Pulmonary artery endothelial cell (primary cell): ENCODE measurements around the gene CAP2. TPM values are rescaled to one million over a fixed set of nuclear protein-coding genes. Genes with fewer than 3 reads are reported as not detected.

Source experiments
- DNase-seq: peaks from one replicate; pipeline ENCODE4 v3.0.0-alpha.2; 2011; ENCODE audit warnings: low read depth, low spot score
- total RNA-seq: library from RNA; depleted of rRNA; stranded (reverse); fragments of >200 nt; gene quantifications from 2 replicates; pipeline ENCODE4 v1.2.3, GENCODE V29; 2014

Gene CAP2, protein sequence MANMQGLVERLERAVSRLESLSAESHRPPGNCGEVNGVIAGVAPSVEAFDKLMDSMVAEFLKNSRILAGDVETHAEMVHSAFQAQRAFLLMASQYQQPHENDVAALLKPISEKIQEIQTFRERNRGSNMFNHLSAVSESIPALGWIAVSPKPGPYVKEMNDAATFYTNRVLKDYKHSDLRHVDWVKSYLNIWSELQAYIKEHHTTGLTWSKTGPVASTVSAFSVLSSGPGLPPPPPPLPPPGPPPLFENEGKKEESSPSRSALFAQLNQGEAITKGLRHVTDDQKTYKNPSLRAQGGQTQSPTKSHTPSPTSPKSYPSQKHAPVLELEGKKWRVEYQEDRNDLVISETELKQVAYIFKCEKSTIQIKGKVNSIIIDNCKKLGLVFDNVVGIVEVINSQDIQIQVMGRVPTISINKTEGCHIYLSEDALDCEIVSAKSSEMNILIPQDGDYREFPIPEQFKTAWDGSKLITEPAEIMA
- 4.3 and 15.8 TPM in 2 replicates for total RNA-seq

DNA sequence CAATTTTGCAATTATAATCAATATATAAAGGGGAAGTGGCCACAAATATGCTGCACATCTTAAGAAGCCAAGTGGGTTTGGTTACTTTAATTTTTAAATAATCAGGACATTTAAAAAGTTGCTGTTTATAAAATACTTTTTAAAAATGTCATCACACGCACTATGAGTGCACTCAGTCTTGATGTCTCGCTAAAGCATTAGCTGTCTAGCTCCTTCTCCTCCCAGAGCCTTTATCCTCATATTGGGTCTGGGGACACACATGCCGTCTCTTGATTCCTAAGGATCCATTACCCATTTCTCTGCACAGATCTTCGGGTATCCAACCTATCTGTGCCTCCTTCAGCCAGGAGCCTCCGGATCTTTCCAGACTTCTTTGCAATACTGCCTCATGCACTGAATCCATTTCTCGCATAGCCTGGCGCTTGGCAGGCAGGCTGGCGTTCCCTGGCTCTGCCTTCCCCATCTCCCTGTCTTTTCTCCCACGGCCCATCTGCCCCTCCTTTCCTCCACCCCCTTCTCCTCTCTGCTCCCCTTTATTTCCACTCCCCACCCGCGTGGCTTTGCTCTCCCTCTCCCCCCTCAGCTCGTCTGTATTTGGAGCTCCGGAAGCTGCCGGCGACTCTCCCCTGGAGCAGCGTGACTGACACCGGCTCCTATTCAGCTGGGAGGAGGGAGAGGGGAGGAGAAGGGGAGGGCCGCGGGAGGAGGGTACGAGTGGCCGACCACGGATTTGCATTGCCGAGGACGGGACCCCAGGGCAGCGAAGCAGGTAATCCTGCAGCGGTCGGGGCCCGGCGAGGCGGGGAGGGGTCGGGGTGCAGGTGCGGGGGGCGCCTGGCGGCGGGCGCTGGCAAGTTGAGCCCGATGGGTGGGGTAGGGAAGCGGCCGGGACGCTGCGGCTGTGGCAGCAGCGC lies at the start of gene CAP2:
TSS of gene CAP2 (plus strand) at position 618 of the 914 bp plus-strand sequence. CDS start 27,961 bp downstream, outside the sequence.
- no peak for DNase-seq

DNA sequence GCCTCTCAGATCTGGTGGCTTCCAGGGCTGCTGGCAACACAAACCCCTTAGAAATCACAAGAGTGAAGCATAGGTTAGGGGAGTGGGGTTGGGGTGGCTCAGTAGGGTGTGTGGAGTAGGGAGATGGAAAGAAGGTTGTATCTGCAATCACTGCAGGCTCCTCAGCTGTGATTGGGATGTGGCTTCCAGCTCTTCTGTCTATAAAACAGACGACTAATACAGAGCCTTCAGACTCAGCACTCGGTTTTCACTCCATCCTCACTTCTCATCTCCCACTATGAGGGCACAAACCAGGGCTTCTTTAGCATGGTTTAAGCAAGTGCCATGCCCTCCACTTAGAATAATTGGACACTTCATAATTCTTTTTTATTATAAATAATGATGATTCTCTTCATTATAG lies 46.4 kb upstream of the CAP2 start:
- DNase-seq, result no peak

DNA sequence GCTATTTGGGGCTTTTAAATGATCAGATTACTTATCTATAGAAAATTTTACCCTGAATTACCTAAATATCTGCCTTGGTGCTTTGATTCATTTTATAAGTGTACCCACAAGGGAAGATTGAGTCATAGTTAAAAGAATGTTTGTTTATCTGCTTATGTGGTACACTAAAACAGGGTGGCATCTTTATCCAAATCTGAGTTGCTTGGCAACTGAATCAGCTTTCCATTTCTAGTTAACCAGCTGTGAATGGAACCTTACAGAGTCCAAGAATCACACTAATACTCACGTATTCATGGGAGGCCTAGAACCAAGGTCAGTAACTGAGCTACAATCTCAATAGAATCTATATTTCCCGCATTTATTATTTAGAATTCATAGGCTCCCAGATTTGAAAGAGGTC lies 44.0 kb upstream of the CAP2 start:
- DNase-seq, result no peak

DNA sequence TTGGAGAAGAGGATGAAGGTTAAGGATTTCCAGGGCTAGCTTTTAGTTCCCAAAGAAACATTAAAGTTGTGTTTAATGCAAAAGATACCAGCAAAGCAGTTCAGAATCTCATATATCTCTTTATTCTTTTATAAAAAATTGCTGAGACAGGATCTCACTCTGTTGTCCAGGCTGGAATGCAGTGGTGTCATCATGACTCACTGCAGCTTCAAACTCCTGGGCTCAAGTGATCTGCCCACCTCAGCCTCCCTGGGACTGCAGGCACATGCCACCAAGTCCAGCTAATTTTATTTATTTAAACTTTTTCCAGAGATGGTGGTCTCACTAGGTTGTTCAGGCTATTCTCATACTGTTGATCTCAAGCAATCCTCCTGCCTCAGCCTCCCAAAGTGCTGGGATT lies 41.1 kb upstream of the CAP2 start:
- no peak for DNase-seq

DNA sequence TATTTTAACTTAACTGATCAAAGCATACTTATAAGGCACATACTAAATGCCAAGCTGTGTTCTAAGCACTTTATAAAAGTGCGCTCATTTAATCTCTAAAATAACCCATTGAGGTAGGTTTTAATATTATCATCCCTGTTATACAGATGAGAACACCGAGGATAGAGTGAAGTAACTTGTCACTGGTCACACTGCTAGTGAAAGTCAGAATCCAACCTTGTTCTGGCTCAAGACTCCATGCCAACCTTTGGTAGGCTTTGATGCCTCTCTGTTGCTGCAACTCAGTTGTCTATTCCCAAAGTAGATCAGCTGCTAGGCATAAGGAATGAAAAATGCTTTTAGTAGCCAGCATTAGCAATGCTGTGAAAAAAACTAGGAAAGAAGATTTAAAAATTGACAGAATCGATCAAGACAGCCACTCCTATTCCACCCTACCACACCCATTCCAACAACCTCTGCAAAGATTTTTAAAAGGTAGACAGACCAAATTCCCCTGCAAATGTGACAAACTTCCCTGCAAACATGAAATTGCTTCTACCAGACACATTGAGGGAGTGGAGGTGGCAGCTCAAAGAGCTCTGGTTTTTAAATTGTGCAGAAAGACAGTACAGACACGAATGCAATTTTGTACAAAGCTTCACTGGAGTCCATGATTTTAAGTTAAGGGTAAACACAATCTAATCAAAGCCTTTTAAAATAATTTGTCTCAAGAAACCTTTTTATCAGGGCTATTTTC lies 39.8 kb upstream of the CAP2 start:
- DNase-seq, result no peak

DNA sequence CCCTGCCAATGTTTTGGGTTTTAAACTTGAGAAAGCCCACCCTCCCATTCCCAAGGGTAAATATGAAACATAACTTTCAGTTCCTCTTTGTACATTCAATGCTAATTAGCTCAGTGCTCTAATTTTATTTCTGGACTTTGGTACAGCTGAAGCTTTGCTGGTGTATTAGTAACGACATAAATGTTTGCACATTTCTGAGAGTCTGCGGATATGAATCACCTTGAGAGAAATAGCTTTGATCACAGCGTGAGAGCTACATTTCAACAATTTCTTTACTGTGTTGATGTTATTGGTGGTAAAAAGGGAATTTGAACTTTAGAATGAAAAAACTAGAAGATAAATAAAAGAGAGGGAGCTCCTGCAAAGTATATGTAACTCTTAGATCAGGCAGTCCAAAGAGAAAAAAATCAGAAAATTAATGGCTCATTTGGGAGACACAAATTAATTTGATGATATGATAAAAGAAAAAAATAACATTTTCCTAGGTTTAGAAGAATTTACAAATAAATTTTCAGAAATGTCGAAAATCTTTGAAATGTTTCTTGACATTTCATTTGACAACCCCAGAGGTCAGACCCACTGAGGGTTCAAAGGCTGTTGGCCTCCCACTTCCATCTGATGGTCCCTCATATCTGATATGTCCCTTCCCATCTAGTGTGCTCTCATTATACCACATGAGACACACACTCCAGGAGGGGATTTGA lies 38.5 kb upstream of the CAP2 start:
- DNase-seq, result no peak

DNA sequence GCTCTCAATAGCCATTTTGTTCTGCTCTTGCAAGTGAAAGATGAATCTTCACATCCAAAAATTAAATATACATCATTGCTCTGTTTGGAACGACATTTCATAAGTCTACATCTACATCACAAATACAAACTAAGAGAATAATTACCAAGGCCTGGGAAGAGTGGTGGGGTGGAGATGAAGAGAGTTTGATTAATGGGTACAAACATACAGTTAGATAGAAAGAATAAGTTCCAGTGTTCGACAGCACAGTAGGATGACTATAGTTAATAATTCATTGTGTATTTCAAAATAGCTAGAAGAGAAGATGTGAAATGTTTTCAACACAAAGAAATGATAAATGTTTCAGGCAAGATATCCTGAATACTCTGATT lies 38.0 kb upstream of the CAP2 start:
- no peak for DNase-seq

DNA sequence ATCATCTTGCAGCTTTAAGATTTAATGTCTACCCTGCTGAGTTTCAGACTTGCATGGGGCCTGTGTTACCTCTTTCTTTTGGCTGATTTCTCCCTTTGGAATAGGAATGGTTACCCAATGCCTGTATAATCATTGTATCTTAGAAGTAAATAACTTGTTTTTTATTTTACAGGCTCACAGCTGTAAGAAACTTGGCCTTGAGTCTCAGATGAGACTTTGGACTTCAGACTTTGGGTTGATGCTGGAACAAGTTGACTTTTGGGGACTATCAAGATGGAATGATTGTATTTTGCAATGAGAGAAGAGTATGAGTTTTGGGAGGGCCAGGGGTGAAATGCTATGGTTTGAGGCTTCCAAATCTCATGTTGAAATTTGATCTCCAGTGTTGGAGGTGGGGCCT lies 34.9 kb upstream of the CAP2 start:
- DNase-seq, result no peak

DNA sequence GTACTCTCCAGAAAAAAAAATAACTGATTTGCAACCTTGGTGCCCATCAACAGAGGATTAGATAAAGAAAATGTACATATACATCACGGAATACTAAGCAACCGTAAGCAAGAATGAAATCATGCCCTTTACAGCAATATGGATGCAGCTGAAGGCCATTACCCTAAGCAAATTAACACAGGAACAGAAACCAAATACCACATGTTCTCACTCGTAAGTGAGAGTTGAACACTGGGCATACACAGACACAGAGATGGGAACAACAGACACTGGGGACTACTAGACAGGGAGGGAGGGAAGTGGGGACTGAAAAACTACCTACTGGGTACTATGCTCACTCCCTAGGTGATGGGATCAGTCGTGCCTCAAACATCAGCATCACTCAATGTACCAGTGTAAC lies 32.8 kb upstream of the CAP2 start:
- no peak for DNase-seq

DNA sequence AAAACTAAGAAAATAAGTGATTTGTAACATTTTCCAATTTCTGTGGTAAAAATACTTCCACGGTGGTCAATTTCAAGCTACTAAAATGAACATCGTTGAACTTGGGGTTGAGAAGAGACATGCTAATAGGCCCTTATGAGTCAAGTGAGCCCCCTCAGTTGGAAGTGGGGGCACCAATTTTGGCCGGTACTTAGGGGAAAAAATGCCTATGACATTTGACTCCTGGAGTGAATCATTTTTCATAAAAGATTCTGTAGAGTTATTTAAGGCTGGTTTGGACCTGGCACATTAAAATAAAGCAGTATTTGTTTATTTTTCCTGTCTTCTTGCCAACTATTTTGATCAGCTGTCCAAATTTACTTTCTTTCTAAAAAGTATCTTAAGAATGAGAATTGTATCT lies 32.4 kb upstream of the CAP2 start:
- no peak for DNase-seq

DNA sequence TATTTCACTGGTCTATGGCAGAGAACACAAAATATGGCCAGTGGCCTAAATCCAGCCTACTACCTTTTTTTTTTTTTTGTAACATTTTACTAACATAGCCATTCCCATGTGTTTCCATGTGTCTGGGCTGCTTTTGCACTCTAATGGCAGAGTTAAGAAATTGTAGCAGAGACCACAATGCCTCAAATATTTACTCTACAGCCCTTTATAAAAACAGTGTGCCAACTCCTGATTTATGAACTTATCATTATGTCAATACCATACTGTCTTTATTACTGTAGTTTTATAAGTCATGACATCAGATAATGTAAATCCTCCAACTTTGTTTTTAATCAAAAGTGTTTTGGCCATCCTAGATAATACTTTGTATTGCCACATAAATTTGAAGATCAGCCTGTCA lies 27.4 kb upstream of the CAP2 start:
- DNase-seq, result no peak

DNA sequence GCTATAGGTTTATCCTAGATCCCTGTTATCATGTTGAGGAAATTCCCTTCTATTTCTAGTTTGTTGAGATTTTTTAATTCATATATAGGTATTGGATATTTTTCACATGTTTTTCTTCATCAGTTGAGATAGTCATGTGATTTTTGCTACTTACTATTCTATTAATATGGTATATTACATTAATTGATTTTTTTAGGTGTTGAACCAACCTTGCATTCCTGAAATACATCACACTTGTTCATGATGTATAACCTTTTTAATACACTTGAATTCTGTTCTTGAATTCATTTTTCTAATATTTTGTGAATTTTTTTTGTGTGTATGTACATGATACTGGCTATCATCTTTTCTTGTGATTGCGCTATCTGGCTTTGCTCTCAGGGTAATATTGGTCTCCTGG lies 25.5 kb upstream of the CAP2 start:
- no peak for DNase-seq

DNA sequence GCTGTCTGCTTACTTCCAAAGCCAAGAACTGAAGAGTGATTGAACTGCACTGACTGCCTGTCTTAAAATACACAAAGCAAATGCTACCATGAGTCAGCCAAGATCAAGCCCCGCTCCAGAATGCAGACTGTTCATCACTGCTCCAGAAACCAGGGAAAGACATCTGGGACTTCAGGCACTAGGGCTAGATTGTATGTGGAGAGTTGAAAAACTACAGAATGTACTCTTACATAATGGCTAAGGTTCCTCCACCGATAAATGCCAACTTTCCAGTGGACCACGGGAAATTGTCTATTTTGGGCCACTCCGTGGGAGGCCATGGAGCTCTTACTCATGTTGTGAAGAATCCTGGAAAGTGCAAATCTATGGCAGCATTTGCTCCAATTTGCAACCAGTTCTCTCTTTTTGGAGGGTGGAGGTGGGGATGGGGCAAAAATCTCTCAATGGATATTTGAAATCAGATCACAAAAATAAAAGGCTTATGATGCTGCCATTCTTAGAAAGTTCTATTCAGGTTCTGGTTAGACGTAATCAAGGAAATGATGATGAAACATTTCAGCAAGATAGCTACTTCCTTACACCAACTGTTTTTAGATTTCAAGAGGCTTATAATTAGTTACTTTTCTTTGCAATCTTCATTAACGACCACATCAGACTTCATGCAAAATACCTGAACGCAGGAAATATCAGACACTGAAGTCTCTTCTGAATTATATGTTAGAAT lies 11.8 kb upstream of the CAP2 start:
- no peak for DNase-seq

DNA sequence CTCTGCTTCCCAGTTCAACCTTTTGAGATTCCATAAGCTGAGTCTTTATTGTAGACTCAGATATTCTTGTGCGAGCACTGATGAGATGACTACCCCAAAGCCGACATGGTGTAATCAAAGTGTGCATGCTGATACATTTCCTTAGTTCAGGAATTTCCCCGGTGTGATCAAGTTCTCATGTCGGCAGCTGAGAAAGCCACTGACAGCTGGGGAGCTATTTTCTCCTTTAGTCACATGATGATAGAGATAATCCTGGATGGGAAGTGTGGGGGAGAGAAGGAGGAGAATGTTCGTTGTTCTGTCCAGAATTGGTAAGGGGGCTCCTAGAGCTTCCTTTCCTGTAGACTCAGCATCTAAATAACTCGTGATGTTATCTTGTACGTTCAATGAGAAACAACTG lies 7.7 kb upstream of the CAP2 start:
- peak; percentile 27 for DNase-seq

DNA sequence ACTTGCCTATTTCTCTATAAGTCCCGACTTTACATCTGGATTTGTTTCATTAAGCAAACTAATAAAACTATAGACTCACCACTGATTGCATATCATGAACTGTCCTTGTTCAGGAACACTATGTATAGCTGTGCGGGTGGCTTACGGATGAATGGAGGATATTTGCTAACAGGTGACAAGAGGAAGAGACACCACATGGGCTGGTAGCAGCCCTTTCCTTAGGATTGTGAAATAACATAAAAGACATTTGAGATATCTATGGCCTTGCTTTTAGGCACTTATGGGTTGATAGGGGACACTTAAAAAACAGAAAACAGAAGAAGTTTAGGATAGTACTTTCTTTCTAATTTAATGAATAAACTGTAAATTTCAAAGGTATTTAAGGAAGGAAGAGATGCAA lies 5.0 kb upstream of the CAP2 start:
- DNase-seq, result no peak

DNA sequence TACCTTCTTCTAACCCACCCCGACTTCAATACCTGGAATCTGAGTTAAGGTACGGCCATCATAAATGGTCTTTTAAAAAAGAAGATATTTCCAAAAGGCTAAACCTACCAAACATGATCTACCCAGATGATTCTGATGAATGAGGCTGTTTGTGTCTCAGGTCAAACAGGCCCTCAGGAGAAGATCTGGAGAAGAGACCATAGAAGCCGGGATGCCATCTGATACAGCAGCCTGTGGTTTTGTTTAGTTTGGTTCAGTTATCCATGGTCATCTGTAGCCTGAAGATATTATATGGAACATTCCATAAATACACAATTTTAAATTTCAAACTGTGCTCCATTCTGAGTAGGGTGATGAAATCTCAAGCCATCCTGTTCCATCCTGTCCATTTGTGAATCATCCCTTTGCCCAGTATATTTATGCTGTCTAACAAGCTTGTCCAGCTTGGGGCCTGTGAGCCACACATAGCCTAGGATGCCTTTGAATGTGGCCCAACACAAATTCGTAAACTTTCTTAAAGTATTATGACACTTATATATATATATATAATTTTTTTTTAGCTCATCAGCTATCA lies 4.0 kb upstream of the CAP2 start:
- no peak for DNase-seq

DNA sequence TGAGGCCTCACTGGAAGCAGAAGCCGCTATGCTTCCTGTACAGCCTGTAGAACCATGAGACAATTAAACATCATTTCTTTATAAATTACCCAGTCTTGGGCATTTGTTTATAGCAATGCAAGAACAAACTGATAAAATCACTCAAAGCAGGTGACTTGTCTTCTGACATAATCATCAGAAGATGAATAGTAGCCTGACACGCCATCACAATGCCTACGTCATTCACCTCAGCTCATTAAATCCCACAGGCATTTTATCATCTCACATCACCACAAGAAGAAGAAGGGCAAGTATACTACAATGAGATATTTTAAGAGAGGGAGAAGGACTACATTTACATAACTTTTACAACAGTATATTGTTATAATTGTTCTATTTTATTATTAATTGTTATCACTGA lies 3.1 kb upstream of the CAP2 start:
- no peak for DNase-seq

DNA sequence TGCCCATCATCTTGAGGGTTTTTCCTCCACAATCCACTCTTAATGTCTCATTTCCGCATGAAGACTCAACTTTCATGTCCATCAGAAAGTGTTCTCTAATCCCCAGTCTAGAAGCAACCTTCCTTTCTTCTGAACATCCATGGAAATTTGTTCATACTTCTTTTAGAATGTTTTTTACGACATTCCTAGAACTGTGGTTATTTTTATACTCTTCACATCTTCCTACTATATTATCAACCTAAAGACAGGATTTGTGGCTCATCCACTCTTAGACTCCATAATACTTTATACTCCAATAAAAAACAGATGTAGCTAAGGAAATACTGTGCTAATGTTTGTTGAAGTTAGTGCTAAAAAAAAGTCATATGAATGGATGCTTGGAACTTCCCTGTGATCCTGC lies 1.4 kb upstream of the CAP2 start:
- no peak for DNase-seq

DNA sequence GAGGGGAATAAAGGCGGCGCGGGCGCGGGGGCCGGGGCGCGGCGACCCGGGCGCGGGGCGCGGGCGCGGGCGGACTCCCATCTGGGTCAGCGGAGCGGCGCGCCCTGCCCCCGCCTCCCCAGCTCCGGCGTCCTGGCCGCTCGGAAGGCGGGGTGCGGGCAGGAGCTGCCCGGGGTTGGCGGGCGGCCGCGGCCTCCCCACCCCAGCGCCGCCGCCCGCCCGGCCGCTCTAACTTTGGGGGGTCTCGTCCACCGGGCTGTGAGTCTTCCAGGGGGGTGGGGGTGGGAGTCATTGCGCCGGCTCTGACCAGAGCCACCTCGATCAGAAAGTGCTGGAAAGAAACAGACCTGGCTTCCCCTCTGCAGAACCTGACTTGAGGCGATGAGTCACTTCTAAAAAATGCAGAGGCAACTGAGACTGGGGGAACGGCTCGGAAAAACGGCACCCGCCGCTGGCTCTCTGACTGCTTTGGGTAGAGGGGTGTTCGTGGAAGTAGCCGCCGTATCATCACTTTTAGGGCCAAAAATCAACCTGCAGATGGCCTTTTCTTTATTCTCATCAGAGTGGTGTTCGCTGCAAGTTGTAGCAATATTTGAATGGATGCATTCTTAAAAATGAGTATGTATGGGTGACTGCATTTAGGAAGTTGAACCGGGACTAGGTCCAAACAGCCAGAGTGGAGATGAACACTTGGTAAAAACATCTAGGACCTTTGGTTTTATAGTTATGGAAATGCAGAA lies 667 bp downstream of the CAP2 start:
- DNase-seq, result no peak

DNA sequence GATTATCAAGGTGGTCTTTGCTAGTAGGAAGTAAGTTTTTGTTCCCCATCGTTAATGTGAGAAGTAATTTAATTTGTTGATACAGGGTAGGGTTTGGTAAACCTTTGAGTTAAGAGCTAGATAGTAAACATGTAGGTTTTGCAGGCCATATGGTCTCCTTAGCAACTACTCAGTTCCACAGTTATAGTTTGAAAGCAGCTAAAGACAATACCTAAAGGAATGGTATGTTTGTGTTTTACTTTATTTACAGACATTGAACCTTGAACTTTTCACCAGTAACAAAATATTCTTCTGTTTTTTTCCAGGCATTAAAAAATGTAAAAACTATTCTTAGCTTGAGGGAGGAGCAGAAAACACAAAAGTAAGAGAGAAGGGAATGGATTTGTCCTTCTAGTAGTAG lies 1.7 kb downstream of the CAP2 start:
- no peak for DNase-seq
